GM21515 (cell line): ENCODE results near the gene OCEL1.

ENCODE experiments used
- ATAC-seq: cut with Tn5 transposase; IDR thresholded peaks from one replicate; pipeline ENCODE4 v1.9.1; 2021; ENCODE audit not compliant: unreplicated experiment

OCEL1 gene

GRCh38 chr19:17237747-17238706 lies 12.0 kb downstream of the OCEL1 start:
- ATAC-seq: no peak

GRCh38 chr19:17240062-17240752 lies 14.2 kb downstream of the OCEL1 start:
- no peak for ATAC-seq

GRCh38 chr19:17240826-17241399 lies 14.9 kb downstream of the OCEL1 start:
- ATAC-seq: no peak

GRCh38 chr19:17242431-17243208 lies 16.6 kb downstream of the OCEL1 start:
- no peak for ATAC-seq

GRCh38 chr19:17243211-17243829 lies 17.3 kb downstream of the OCEL1 start:
- ATAC-seq: no peak

GRCh38 chr19:17243830-17244617 lies 18.0 kb downstream of the OCEL1 start:
- ATAC-seq: no peak

GRCh38 chr19:17244618-17245534 lies 18.9 kb downstream of the OCEL1 start:
- ATAC-seq: no peak

- no peak for ATAC-seq
These were observed 19.5 kb downstream of the OCEL1 start, which contains the start of gene NR2F6 for GRCh38 chr19:17245535-17245984. NR2F6 (minus strand) TSS chr19:17245919; CDS start chr19:17245220, 699 bp downstream.

- no peak for ATAC-seq
These were observed 20.8 kb downstream of the OCEL1 start for GRCh38 chr19:17246681-17247425.

GRCh38 chr19:17248011-17248776 lies 22.2 kb downstream of the OCEL1 start:
- ATAC-seq: no peak

- no peak for ATAC-seq
These were observed 24.0 kb downstream of the OCEL1 start for GRCh38 chr19:17249887-17250548.

GRCh38 chr19:17254636-17255035 lies 28.6 kb downstream of the OCEL1 start:
- ATAC-seq: no peak

- no peak for ATAC-seq
These were observed 29.2 kb downstream of the OCEL1 start for GRCh38 chr19:17255150-17255621.

- ATAC-seq: no peak
These were observed 30.1 kb downstream of the OCEL1 start for GRCh38 chr19:17256130-17256529.

- no peak for ATAC-seq
These were observed 33.2 kb downstream of the OCEL1 start for GRCh38 chr19:17259118-17259780.

GRCh38 chr19:17259934-17260333 lies 33.9 kb downstream of the OCEL1 start:
- no peak for ATAC-seq
